Common myeloid progenitor, CD34-positive (primary cell): ENCODE data around the gene NBDY.

Experiments used
- CTCF ChIA-PET: fragments of 350-600 bp; sonication (Branson Sonifier 250); formaldehyde crosslinking; loops from one replicate; lab custom pipeline; 2021; ENCODE audit warnings: antibody characterized with exemption; lab: Charles Lee
- POLR2A ChIA-PET: fragments of 350-600 bp; sonication (Branson Sonifier 250); formaldehyde crosslinking; loops from one replicate; lab custom pipeline; 2021; ENCODE audit warnings: antibody characterized with exemption; lab: Charles Lee
- DNase-seq, 3 donors: peaks; one replicate each; pipeline versions ENCODE4 v3.0.0 to v3.0.0-alpha.2; 2013
- H3K27ac ChIP-seq, 2 experiments: 1 replicate in 1 of 2; 2 replicates in 1 of 2; pipeline ENCODE4 v1.7.0; 2013; ENCODE audit warnings: inconsistent platforms in 2 of 2, low read length in 2 of 2, mild to moderate bottlenecking in 2 of 2, low read depth in 1 of 2, moderate library complexity in 1 of 2; ENCODE audit not compliant: severe bottlenecking in 2 of 2, insufficient read depth in 1 of 2, poor library complexity in 1 of 2
- H3K27me3 ChIP-seq, 5 experiments: replicated peaks in 2 of 5; 1 replicate in 3 of 5; 2 replicates in 2 of 5; pipeline versions ENCODE4 v1.6.1 to v1.7.0; 2013; ENCODE audit warnings: low read length in 4 of 5, mild to moderate bottlenecking in 2 of 5, moderate library complexity in 2 of 5, inconsistent platforms in 1 of 5; ENCODE audit not compliant: insufficient read depth in 5 of 5, control insufficient read depth in 4 of 5
- H3K36me3 ChIP-seq, 4 experiments: 1 replicate in 2 of 4; 2 replicates in 2 of 4; pipeline versions ENCODE4 v1.6.1 to v1.7.0; 2013; ENCODE audit warnings: low read length in 3 of 4, control low read depth in 1 of 4, mild to moderate bottlenecking in 1 of 4; ENCODE audit not compliant: control insufficient read depth in 4 of 4, insufficient read depth in 4 of 4
- H3K4me1 ChIP-seq, 4 experiments: 1 replicate in 3 of 4; 2 replicates in 1 of 4; pipeline versions ENCODE4 v1.6.1 to v1.7.1; 2013; ENCODE audit warnings: low read length in 3 of 4, mild to moderate bottlenecking in 3 of 4, control low read depth in 1 of 4, inconsistent platforms in 1 of 4, moderate library complexity in 1 of 4; ENCODE audit not compliant: control insufficient read depth in 4 of 4, insufficient read depth in 4 of 4; ENCODE audit errors: control extremely low read depth in 1 of 4
- H3K4me3 ChIP-seq, 7 experiments: 1 replicate in 4 of 7; 2 replicates in 3 of 7; pipeline versions ENCODE4 v1.5.1 to v1.7.0; 2013; ENCODE audit warnings: mild to moderate bottlenecking in 7 of 7, low read length in 6 of 7, moderate library complexity in 6 of 7, inconsistent platforms in 2 of 7, low read depth in 2 of 7, control low read depth in 1 of 7; ENCODE audit not compliant: insufficient read depth in 4 of 7, control insufficient read depth in 1 of 7; ENCODE audit errors: extremely low read depth in 1 of 7
- H3K9me3 ChIP-seq, 5 experiments: 1 replicate in 4 of 5; 2 replicates in 1 of 5; pipeline versions ENCODE4 v1.6.1 to v1.7.1; 2013; ENCODE audit warnings: low read length in 4 of 5, mild to moderate bottlenecking in 2 of 5, inconsistent platforms in 1 of 5, low read depth in 1 of 5, moderate library complexity in 1 of 5; ENCODE audit not compliant: control insufficient read depth in 4 of 5, insufficient read depth in 2 of 5; ENCODE audit errors: control extremely low read depth in 1 of 5
- WGBS: methylation state at CpG from one replicate; pipeline ENCODE4 v1.1.5; 2013; ENCODE audit not compliant: insufficient coverage; 5-methylcytosine and 5-hydroxymethylcytosine counted together

NBDY gene

DNA sequence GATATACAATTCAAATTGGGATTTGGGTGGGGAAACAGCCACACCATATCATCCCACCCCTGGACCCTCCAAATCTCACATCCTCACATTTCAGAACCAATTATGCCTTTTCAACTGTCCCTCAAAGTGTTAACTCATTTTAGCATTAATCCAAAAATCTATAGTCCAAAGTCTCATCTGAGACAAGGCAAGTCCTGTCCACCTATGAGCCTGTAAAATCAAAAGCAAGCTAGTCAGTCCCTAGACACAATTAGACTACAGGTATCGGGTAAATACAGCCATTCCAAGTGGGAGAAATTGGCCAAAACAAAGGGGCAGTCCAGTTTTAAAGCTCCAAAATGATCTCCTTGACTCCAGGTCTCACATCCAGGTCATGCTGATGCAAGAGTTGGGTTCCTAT, 128.0 kb downstream of the NBDY start:
- Histone ChIP-seq H3K27me3 (peaks cover 0 to 8% (median 0%) of the 10 kb centered on the region in 5 experiments), H3K27ac (no peak overlapping the region), H3K4me1 (no peaks in the 10 kb centered on the region), H3K36me3 (no peaks in the 10 kb centered on the region), H3K9me3 (peaks cover 0 to 3% (median 0%) of the 10 kb centered on the region in 5 experiments), H3K4me3 (no peak overlapping the region)
- ChIA-PET POLR2A (no interaction called here), CTCF (no interaction called here)
- no peak for DNase-seq
- WGBS = 100% methylated on average over 1 of the region's 1 CpG

DNA sequence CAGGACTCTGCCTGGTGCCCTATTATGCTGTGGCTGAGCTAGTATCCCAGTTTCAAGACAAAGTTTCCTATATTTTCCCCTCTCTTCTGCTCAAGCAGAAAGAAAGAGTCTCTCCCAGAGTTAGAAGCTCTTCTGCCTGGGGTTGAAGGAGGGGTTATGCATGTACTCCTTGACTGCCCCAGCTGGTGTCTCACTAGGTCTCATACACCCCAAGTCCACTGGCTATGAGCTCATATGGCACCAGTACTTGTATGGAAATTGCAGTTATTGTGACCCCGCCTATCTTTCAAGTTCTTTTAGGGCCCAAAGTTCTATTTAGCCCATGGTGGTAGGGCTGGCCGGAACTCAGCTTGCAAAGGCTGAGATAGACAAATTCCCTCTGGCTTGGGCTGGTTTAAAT, 131.8 kb downstream of the NBDY start:
- peaks cover 0 to 8% (median 0%) of the 10 kb centered on the region in 5 experiments for H3K27me3 ChIP-seq
- H3K27ac ChIP-seq = no peak overlapping the region
- DNase-seq = no peak
- ChIA-PET POLR2A (no interaction called here), CTCF (no interaction called here)
- H3K36me3 ChIP-seq = no peaks in the 10 kb centered on the region
- no peak overlapping the region for H3K4me3 ChIP-seq
- H3K9me3 ChIP-seq = peaks cover 0 to 3% (median 0%) of the 10 kb centered on the region in 5 experiments
- H3K4me1 ChIP-seq = no peaks in the 10 kb centered on the region
- 89% methylated on average over 1 of the region's 2 CpGs for WGBS
